ENCODE measurements around the gene CCDC24.

Gene CCDC24

GRCh38 chr1:43970502-43970901 lies 20.9 kb upstream of the CCDC24 start:
- peak overlapping the region; percentile 71 for H3K4me3 ChIP-seq (ENCODE audit: low read depth, low read length)
- DNase-seq (ENCODE audit: low read depth): no peak
- TF ChIP-seq CTCF (IDR thresholded peaks at IDR 0.05; ENCODE audit: insufficient read depth, low read depth, low read length, missing control alignments): no peak

GRCh38 chr1:43970911-43971310 lies 20.5 kb upstream of the CCDC24 start:
- no peak for TF ChIP-seq CTCF (IDR thresholded peaks at IDR 0.05; ENCODE audit: insufficient read depth, low read depth, low read length, missing control alignments)
- peak overlapping the region; percentile 71 for H3K4me3 ChIP-seq (ENCODE audit: low read depth, low read length)

GRCh38 chr1:43971336-43971980 lies 19.9 kb upstream of the CCDC24 start:
- no peak for DNase-seq (ENCODE audit: low read depth)
- H3K4me3 ChIP-seq (ENCODE audit: low read depth, low read length): no peak overlapping the region
- no peak for TF ChIP-seq CTCF (IDR thresholded peaks at IDR 0.05; ENCODE audit: insufficient read depth, low read depth, low read length, missing control alignments)

More at GRCh38 chr1:43970911-43971310, 20.5 kb upstream of the CCDC24 start:
- no peak for DNase-seq (ENCODE audit: low read depth)

DNA sequence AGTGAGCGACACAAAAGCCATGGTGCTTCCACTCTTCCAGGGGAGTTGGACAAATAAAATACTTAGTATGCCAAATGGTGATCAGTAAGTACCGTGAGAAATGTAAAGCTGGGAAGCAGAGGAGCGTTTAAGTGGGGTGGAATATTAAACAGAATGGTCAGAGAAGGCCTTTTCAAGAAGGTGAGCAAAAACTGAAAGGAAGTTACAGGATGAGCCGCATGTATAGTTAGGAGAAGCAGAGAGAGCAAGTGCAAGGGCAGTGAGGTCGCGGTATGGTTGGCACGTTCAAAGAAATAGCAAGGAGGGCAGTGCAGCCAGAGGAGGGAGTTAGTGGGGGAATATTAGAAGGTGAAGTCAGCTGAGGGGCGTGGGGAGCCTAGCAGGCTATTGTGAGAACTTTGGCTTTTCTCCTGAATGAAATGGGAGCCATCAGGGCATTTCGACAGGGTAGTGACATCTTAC lies 17.4 kb upstream of the CCDC24 start:
- H3K4me3 ChIP-seq (ENCODE audit: low read depth, low read length): peak overlapping the region; percentile 88
- no peak for DNase-seq (ENCODE audit: low read depth)
- no peak for TF ChIP-seq CTCF (IDR thresholded peaks at IDR 0.05; ENCODE audit: insufficient read depth, low read depth, low read length, missing control alignments)

DNA sequence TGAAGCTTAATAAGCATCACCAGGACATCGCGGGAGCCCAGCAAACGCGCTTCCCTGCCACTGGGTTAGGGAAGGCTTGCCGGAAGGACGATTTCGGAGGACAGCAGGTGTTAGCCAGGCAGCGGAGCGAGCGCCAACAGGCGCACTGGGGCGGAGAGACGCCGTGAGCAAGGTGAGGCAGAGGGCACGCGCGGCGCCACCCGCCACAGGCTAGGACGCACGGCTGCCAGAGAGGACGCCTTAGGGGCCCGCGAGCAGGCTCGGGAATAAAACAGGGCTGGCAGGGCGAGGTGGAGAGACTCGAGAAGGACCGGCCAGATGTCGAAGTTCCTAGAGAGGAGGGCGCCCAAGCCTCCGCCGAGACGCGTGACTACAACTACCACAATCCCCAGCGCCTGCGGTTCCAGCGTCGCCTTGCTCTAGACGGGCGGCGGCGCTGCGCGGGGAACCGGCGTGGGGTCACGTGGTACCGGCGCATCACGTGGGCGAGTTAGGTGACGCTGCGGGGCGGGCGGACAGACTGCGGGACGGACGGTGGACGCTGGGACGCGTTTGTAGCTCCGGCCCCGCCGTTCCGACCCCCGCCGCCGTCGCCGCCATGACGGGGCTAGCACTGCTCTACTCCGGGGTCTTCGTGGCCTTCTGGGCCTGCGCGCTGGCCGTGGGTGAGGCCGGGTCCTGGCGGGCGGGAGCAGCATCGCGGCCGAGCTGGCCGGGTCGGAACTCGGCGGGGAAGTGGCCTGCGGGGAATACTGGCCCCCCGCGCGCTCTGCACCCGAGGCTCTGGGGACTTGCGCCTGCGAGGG lies 16.8 kb upstream of the CCDC24 start, which contains the start of gene ATP6V0B:
ATP6V0B (plus strand) TSS at position 518 of the 806 bp plus-strand sequence; CDS start at position 599, 81 bp downstream.
- no peak for TF ChIP-seq CTCF (IDR thresholded peaks at IDR 0.05; ENCODE audit: insufficient read depth, low read depth, low read length, missing control alignments)

GRCh38 chr1:43975249-43975961 lies 16.0 kb upstream of the CCDC24 start:
- H3K4me3 ChIP-seq (ENCODE audit: low read depth, low read length): peak overlapping the region; percentile 88
- no peak for TF ChIP-seq CTCF (IDR thresholded peaks at IDR 0.05; ENCODE audit: insufficient read depth, low read depth, low read length, missing control alignments)
- DNase-seq (ENCODE audit: low read depth): peak; percentile 39

More for the DNA sequence above, 16.8 kb upstream of the CCDC24 start, which contains the start of gene ATP6V0B:
- DNase-seq (ENCODE audit: low read depth): peak; percentile 96
- H3K4me3 ChIP-seq (ENCODE audit: low read depth, low read length): peak within 1 kb of the TSS; percentile 88
